OCI-LY7 (cell line): ENCODE data around the gene YTHDF2.

ENCODE experiments used
- CTCF ChIP-seq: fragments of 200-600 bp; sonication (generic); conservative IDR thresholded peaks from 2 replicates; pipeline ENCODE4 v1.5.1; 2014; ENCODE audit warnings: mild to moderate bottlenecking, antibody characterized with exemption, low read length, moderate library complexity, mixed read lengths
- EZH2phosphoT487 ChIP-seq: fragments of 200-600 bp; sonication (generic); IDR thresholded peaks from 2 replicates; pipeline ENCODE4 v1.6.1; 2018; ENCODE audit warnings: low read depth, borderline replicate concordance, mild to moderate bottlenecking, mixed run types, antibody characterized with exemption, low read length, moderate library complexity, mixed read lengths

- TF ChIP-seq CTCF (no peak), EZH2phosphoT487 (no peak)
These were observed 71.2 kb downstream of the YTHDF2 start for GRCh38 chr1:28807986-28808385.
